Kidney tubule cell (primary cell): ENCODE data around the gene PCDH9.
"Not testable (repeated sequence)": the region's sequence is repeated elsewhere in the genome, so short reads cannot be mapped to it uniquely, and the experiment has no call there.

ENCODE experiments used
- DNase-seq: peaks from one replicate; pipeline ENCODE4 v3.0.0-alpha.2; 2018; ENCODE audit warnings: low spot score

The PCDH9 gene

GRCh38 chr13:67128136-67128535, 102.0 kb downstream of the PCDH9 start:
- no peak for DNase-seq

GRCh38 chr13:67125681-67126080, 104.5 kb downstream of the PCDH9 start:
- no peak for DNase-seq

GRCh38 chr13:67123165-67123564, 107.0 kb downstream of the PCDH9 start:
- no peak for DNase-seq

GRCh38 chr13:67122251-67122650, 107.9 kb downstream of the PCDH9 start:
- DNase-seq: no peak

- DNase-seq: no peak
Observed at GRCh38 chr13:67120872-67121531, 109.1 kb downstream of the PCDH9 start.

GRCh38 chr13:67119481-67119894, 110.6 kb downstream of the PCDH9 start:
- DNase-seq: peak; percentile 89

GRCh38 chr13:67118277-67118676, 111.9 kb downstream of the PCDH9 start:
- DNase-seq: no peak

GRCh38 chr13:67117010-67117550, 113.1 kb downstream of the PCDH9 start:
- no peak for DNase-seq

GRCh38 chr13:67107979-67108378, 122.2 kb downstream of the PCDH9 start:
- DNase-seq: peak; percentile 49

- no peak for DNase-seq
Observed at GRCh38 chr13:67106502-67107057, 123.6 kb downstream of the PCDH9 start.

- DNase-seq: peak; percentile 11
Observed at GRCh38 chr13:67101730-67102467, 128.2 kb downstream of the PCDH9 start.

GRCh38 chr13:67100730-67101129, 129.4 kb downstream of the PCDH9 start:
- peak; percentile 47 for DNase-seq

- DNase-seq: no peak
Observed at GRCh38 chr13:67099494-67099893, 130.6 kb downstream of the PCDH9 start.

- no peak for DNase-seq
Observed at GRCh38 chr13:67097892-67098452, 132.2 kb downstream of the PCDH9 start.

- not testable (repeated sequence) for DNase-seq
Observed at GRCh38 chr13:67096893-67097292, 133.2 kb downstream of the PCDH9 start.

GRCh38 chr13:67096418-67096817, 133.7 kb downstream of the PCDH9 start:
- no peak for DNase-seq

GRCh38 chr13:67095621-67096020, 134.5 kb downstream of the PCDH9 start:
- DNase-seq: peak; percentile 33

- peak; percentile 16 for DNase-seq
Observed at GRCh38 chr13:67094952-67095351, 135.2 kb downstream of the PCDH9 start.

- no peak for DNase-seq
Observed at GRCh38 chr13:67094078-67094477, 136.1 kb downstream of the PCDH9 start.

GRCh38 chr13:67091603-67092002, 138.5 kb downstream of the PCDH9 start:
- DNase-seq: no peak

- DNase-seq: peak; percentile 8
Observed at GRCh38 chr13:67090856-67091255, 139.3 kb downstream of the PCDH9 start.

GRCh38 chr13:67087527-67087926, 142.6 kb downstream of the PCDH9 start:
- no peak for DNase-seq

- no peak for DNase-seq
Observed at GRCh38 chr13:67086260-67086659, 143.9 kb downstream of the PCDH9 start.
